Measurements from ENCODE around the gene DYNC1LI2. TPM values are rescaled to one million over a fixed set of nuclear protein-coding genes. Genes with fewer than 3 reads are reported as not detected.

The DYNC1LI2 gene
- total and polyA plus RNA-seq, 2 donors (not counting 1 experiment from before 2014, with no cell fraction given), result 33.9 to 109 TPM

- no peaks in the 10 kb centered on the region for H3K36me3 ChIP-seq (replicated peaks in 1 of 2; ENCODE audit: control extremely low read depth in 1 of 2, control insufficient read depth in 1 of 2, extremely low read depth in 1 of 2, insufficient read depth in 2 of 2, low read length in 1 of 2)
- no peak overlapping the region for H3K4me3 ChIP-seq (ENCODE audit: control extremely low read depth in 1 of 5, extremely low read depth in 1 of 5, insufficient read depth in 1 of 5, low read depth in 2 of 5, low read length in 4 of 5)
- no peak overlapping the region for H3K9ac ChIP-seq (ENCODE audit: low read length)
- no peak for DNase-seq
- H3K27ac ChIP-seq (ENCODE audit: low read length in 2 of 2), result no peak overlapping the region
- peaks cover 0 to 6% (median 1%) of the 10 kb centered on the region in 4 experiments for H3K27me3 ChIP-seq (replicated peaks in 1 of 4; ENCODE audit: control extremely low read depth in 1 of 4, control insufficient read depth in 3 of 4, insufficient read depth in 4 of 4, low read length in 3 of 4)
- no peak overlapping the region for H2AFZ ChIP-seq (ENCODE audit: insufficient read depth, low read depth, low read length, poor library complexity, severe bottlenecking)
- no peak overlapping the region for H3K27ac Mint-ChIP-seq
- CTCF ChIA-PET, result no interaction called here
- no peaks in the 10 kb centered on the region for H3K79me2 ChIP-seq (ENCODE audit: control insufficient read depth, insufficient read depth, low read length)
- H3K4me3 Mint-ChIP-seq, result no peak overlapping the region
- ATAC-seq (ENCODE audit: low read depth), result no peak
- no peaks in the 10 kb centered on the region for H3K9me3 ChIP-seq (ENCODE audit: control extremely low read depth in 1 of 3, control insufficient read depth in 2 of 3, insufficient read depth in 1 of 3, low read length in 2 of 3)
- intact Hi-C loops (cut with micrococcal nuclease), result no loop called here
- 94% methylated on average over 7 of the region's 9 CpGs for WGBS (ENCODE audit: insufficient coverage)
- H4K20me1 ChIP-seq (ENCODE audit: control insufficient read depth, insufficient read depth, low read length, poor library complexity, severe bottlenecking), result no peaks in the 10 kb centered on the region
- TF ChIP-seq EZH2 (IDR thresholded peaks at IDR 0.05; ENCODE audit: borderline replicate concordance, insufficient read depth, low read depth, low read length, poor library complexity, severe bottlenecking) (no peak), CTCF (IDR thresholded peaks at IDR 0.05) (no peak)
- H3K9me3 Mint-ChIP-seq (ENCODE audit: insufficient read depth), result no peaks in the 10 kb centered on the region
- peaks cover 12% of the 10 kb centered on the region for H3K27me3 Mint-ChIP-seq
- no peak overlapping the region for H3K4me2 ChIP-seq (replicated peaks; ENCODE audit: low read depth, low read length, poor library complexity, severe bottlenecking)
- no peaks in the 10 kb centered on the region for H3K4me1 ChIP-seq (ENCODE audit: control insufficient read depth in 2 of 2, insufficient read depth in 2 of 2, low read length in 2 of 2)
- POLR2A ChIA-PET, result no interaction called here
- peaks cover 1% of the 10 kb centered on the region for H3K4me1 Mint-ChIP-seq
Observed at GRCh38 chr16:66703406-66704215, 47.8 kb downstream of the DYNC1LI2 start.

- peaks cover 0 to 24% (median 8%) of the 10 kb centered on the region in 4 experiments for H3K27me3 ChIP-seq (replicated peaks in 1 of 4; ENCODE audit: control extremely low read depth in 1 of 4, control insufficient read depth in 3 of 4, insufficient read depth in 4 of 4, low read length in 3 of 4)
- H3K9ac ChIP-seq (ENCODE audit: low read length), result no peak overlapping the region
- ATAC-seq (ENCODE audit: low read depth) (no peak), DNase-seq (no peak)
- Mint-ChIP-seq H3K9me3 (ENCODE audit: insufficient read depth) (no peaks in the 10 kb centered on the region), H3K4me3 (no peak overlapping the region), H3K4me1 (peaks cover 7% of the 10 kb centered on the region), H3K27ac (no peak overlapping the region), H3K27me3 (peaks cover 8% of the 10 kb centered on the region)
- H3K9me3 ChIP-seq (ENCODE audit: control extremely low read depth in 1 of 3, control insufficient read depth in 2 of 3, insufficient read depth in 1 of 3, low read length in 2 of 3), result no peaks in the 10 kb centered on the region
- H4K20me1 ChIP-seq (ENCODE audit: control insufficient read depth, insufficient read depth, low read length, poor library complexity, severe bottlenecking), result no peaks in the 10 kb centered on the region
- no peak overlapping the region for H3K4me2 ChIP-seq (replicated peaks; ENCODE audit: low read depth, low read length, poor library complexity, severe bottlenecking)
- no CpG with 5 or more reads among the region's 2 CpGs for WGBS (ENCODE audit: insufficient coverage)
- H2AFZ ChIP-seq (ENCODE audit: insufficient read depth, low read depth, low read length, poor library complexity, severe bottlenecking), result no peak overlapping the region
- H3K4me3 ChIP-seq (ENCODE audit: control extremely low read depth in 1 of 5, extremely low read depth in 1 of 5, insufficient read depth in 1 of 5, low read depth in 2 of 5, low read length in 4 of 5), result no peak overlapping the region
- no peak for TF ChIP-seq EZH2 (IDR thresholded peaks at IDR 0.05; ENCODE audit: borderline replicate concordance, insufficient read depth, low read depth, low read length, poor library complexity, severe bottlenecking)
- no peak for TF ChIP-seq CTCF (IDR thresholded peaks at IDR 0.05)
- H3K36me3 ChIP-seq (replicated peaks in 1 of 2; ENCODE audit: control extremely low read depth in 1 of 2, control insufficient read depth in 1 of 2, extremely low read depth in 1 of 2, insufficient read depth in 2 of 2, low read length in 1 of 2), result no peaks in the 10 kb centered on the region
- H3K79me2 ChIP-seq (ENCODE audit: control insufficient read depth, insufficient read depth, low read length), result no peaks in the 10 kb centered on the region
- H3K4me1 ChIP-seq (ENCODE audit: control insufficient read depth in 2 of 2, insufficient read depth in 2 of 2, low read length in 2 of 2), result peaks cover 5 to 7% of the 10 kb centered on the region in 2 donors
- ChIA-PET CTCF (no interaction called here), POLR2A (no interaction called here)
- no peak overlapping the region for H3K27ac ChIP-seq (ENCODE audit: low read length in 2 of 2)
- intact Hi-C loops (cut with micrococcal nuclease), result no loop called here
Observed at GRCh38 chr16:66701516-66701915, 49.9 kb downstream of the DYNC1LI2 start.
